ENCODE measurements around the gene UBAP2.
A peak's percentile ranks its signal among the peaks of the same experiment; 100 is the strongest.

Gene UBAP2

DNA sequence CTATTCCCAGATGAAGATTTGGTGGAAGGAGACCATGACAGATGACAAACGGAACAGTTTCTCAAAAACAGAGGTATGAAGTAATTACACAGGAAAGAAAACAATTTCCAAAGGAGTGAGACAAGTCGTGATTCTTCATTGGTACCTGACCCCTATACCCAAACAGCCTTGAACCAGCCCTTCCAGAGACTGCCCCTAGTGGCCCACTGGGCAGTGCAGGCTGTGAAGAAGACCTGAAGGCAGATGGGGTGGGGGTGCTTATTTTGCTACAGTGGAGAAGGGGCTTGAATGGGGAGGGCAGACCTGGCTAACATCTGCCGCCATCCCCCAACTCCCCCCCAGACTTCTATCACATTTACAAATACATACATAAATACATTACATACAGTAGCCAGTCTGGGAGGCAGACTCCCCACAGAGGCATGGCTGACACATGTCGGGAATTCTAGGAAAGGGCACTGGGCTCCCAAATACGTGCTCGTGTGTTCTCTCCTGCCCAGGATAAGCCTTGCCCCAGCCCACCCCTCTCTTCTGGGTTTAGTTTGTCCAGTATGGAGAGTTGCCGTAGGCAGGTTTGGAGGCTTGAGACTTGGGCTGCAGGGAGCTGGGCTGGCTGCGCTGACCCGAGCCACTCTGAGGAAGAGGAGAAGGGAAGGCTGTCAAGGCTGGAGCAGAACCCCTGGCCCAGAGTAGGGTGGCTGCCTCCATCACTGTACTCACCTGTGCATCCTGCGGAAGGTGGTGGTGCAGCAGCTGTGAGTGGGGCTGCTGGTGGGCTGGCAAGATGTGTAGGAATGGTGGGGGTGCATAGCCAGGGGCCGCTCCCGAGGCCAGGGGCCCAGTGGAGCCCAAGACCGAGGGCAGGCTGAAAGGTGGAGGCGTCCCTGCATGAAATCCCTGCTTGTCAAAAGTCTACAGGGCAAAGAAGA, 126.5 kb downstream of the UBAP2 start:
- peak; percentile 13 for DNase-seq

DNA sequence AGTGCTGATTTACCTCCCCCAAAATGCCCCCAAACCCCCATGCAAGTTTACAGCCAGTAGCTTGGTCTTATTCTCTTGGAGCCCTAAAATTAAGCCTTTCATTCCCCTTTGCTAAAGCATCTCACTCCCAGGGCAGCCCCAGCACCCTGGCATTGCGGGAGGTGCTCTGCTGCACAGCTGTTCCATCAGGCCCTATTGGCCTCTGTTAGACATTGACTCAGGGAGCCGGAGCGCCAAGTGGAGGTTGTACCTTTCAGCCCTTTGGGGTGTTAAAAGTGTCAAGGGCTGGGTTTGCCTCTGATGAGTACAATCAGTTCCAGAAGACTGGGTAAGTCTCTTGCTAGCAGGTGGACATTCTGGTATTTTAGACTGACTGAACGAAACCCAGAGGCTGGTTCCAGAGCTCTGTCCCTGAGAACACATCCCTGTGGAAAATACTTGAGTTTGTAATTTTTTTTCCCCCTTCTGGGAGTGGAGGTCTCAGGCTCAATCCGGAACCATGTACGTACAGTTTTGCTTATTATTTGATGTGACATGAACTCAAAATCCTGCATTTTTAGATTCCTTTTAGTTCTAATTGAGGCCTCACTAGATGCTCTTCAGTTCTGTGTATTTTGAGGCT, 129.3 kb downstream of the UBAP2 start:
- no peak for DNase-seq

DNA sequence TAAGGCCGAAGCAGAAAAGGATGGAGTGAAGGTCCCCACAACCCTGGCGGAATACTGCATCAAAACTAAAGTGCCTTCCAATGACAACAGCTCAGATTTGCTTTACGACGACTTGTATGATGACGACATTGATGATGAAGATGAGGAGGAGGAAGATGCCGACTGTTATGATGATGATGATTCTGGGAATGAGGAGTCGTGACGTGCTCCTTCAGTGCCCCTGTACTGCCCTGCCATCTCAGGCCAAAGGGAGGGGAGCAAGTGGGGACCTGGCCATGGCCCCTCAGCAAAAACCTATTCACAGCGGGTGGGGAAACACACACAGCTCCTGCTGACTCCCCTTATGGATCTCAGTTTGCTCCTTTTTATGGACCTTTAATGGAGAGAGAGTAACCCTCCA, 131.7 kb downstream of the UBAP2 start:
- no peak for DNase-seq

DNA sequence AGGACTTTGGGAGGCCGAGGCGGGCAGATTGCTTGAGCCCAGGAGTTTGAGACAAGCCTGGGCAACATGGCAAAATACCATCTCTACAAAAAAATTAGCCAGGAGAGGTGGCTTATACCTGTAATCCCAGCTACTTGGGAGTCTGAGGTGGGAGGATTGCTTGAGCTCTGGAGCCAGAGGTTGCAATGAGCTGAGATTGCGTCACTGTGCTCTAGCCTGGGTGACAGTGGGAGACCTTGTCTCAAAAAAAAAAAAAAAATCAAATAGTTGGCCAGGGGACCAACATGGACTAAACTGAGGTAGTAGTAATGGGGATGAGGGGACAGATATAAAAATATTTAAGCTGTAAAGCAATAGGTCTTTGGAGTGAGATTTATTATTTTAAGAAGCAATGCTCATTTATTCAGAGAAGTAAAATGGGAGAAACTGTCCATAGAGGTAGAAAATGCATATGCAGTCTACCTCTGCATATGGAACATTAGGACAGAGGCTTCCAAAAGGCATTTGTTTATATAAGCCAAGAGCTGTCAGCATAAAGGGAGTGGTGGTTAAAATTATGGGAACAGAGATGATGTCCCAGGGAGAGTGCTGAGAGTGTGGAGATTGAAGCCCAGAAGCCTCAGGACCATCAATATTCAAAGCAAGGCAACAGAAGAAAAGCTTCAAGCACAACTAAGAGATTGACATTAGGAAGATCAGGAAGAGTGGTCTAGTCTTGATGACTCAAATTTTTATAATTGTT, 133.6 kb downstream of the UBAP2 start:
- no peak for DNase-seq

DNA sequence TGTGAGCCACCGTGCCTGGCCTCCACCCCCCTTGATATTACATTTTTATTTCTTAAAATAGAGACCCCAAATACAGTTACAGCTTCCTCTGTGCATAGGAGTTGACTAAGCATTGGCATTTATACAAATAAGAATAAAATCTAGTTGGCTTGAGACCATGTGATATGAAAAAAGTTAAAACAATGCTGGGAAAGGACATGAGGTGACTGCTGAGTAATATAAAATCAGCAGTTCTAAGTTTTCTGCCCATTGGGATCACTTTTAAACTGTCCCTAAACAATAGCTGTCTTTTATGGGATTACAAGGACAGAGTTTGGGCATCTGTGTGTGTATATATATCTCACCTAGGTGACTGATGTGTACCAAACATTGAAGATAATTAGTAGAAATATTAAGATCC, 135.1 kb downstream of the UBAP2 start:
- DNase-seq: no peak

DNA sequence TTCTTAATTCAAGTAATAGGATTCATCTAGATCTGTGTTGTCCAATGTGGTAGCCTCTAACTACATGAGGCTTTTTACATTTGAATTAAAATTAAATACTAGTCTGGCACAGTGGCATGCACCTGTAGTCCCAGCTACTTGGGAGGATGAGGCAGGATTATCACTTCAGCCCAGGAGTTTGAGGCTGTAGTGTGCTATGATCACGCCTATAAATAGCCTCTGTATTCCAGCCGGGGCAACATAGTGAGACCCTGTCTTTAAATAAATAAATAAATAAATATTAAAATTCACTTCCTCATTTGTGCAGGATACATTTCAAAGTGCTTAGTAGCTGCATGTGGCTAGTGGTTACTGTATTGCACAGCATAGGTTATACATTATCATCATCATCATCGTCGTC, 139.9 kb downstream of the UBAP2 start:
- no peak for DNase-seq

DNA sequence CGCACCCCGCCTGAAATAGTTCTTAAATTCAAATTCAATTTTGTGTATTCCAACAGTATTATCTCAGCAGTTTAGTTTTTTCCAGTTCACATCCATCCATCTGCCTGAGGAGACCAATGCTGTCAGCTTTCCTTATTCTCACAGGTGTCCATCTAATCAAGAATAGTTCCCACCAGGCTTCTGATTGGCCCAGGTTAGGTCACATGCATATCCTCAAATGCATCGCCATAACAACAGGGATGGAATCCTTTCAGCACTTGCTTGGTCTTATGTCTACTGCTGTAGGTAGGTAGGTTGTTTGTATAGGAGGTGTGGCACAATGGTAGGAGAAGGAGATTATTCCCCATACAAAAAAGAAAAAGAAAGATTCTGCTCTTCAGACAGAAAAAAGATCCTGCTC, 140.6 kb downstream of the UBAP2 start:
- no peak for DNase-seq

DNA sequence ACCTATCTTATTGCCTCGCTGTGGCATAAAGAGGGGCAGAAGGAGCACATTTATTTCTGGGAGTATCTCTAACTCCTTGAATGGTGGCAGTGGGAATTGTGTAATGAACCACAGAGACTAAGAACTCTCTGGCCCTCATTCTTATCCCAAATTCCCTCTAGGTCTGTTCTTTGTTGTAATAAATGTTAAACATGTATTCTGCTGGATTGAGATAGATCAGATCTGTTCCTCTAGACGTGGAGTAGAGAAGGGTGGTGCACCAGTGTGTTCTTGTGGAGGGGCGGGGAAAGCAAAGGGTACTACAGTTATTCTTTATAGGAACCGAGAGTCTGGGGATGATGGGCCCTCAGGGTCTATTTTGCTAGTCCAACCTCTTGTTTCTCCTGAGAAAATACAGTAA, 141.3 kb downstream of the UBAP2 start:
- no peak for DNase-seq

DNA sequence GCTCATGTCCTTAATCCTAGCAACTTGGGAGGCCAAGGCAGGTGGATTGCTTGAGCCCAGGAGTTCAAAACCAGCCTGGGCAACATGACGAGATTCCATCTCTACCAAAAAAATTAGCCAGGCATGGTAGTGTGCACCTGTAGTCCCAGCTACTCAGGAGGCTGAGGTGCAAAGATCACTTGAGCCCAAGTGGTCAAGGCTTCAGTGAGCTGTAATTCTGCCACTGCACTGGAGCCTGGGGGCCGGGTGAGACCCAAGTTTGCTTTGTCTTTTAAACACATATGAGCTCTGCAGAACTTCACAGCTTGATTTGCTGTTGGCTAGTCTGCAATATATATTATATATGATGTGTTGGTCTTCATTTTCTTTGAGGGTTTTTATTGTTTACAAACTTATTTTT, 141.9 kb downstream of the UBAP2 start:
- DNase-seq: no peak

DNA sequence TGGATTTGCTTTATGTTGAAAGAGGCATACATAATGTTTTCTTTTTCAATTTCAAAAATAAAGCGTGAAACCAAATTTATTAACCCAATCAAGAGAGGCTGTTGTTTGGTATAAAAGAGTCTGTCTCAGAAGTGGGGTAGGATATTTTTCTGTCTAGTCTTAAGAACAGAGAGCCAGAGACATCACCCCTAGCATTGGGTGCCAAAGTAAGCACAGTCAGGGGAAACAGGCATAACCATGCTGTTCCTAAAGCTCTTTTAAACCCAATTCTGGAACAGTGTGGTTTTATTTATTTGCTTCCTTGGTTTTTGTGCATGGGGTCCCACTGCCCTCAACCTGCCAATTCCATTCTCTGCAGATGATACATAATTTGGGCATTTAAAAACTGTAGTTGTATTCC, 143.6 kb downstream of the UBAP2 start:
- no peak for DNase-seq

DNA sequence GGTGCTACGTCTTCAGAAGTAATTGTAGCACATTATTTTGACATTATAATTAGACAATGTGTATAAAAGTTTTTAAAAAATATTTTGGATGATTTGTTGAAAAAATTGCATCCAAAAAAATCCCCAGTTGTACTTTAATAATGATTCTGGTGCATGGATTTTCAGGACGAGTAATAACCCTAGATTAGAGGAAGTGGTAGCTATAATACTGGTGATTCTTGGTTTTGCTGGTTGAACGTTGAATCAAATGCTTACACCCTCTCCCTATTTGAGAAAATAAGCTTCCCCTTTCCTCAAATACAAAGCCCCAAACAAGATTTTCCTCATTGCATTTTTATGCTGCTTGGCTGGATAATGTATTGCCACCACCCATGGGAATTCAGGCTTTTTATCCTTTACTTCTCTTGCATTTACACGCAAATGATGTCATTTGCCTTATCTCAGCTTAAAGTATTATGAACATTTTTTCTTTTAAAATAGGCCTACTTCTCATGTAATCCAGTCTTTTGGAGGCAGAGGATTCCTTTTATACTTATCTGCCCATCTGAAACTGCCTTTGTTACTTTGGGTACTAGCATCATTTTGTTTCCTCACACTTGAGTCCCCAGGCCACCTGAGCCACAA, 145.4 kb downstream of the UBAP2 start:
- no peak for DNase-seq

DNA sequence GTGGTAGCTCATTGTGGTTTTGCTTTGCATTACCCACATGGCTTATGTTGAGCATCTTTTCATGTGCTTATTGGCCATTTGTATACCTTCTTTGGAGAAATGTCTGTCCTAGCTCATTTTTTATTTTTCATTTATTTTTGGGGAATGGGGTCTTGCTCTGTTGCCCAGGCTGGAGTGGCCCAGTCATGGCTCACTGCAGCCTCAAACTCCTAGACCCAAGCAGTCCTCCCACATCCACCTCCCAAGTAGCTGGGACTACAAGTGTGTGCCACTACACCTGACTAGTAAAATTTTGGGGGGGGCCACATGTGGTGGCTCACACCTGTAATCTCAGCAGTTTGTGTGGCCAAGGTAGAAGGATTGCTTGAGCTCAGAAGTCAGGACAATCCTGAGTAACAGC, 154.4 kb downstream of the UBAP2 start:
- no peak for DNase-seq

DNA sequence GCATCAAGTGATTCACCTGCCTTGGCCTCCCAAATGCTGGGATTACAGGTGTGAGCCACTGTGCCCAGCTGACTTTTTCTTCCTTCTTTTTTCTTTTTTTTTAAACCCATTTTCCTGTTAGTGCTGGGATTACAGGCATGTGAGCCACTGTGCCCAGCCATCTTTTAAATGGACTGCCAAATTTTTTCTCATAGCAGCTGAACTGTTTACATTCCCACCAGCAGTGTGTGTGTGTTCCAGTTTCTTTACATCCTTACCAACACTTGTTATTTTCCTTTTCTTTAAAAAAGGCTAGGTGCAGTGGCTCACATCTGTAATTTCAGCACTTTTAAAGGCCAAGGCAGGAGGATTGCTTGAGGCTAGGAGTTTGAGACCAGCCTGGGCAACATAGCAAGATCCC, 154.8 kb downstream of the UBAP2 start:
- DNase-seq: no peak

DNA sequence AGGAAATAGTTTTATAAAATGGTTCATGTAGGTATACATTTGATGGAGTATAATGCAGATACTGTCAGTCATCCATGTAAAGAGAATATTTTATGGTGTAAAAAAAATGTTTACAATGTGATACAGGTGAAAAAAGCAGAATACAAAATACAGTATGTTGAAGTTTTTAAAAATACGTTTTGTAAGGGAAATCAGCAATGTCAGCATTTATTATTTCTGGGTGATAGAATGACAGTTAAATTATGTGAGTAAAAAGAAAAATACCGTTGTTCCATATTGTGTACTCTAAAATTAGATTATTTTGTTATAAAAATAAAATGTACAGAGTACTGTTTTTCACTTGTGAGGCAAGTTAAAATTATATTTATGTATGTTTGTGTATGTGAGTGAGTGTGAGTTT, 162.7 kb downstream of the UBAP2 start:
- no peak for DNase-seq

DNA sequence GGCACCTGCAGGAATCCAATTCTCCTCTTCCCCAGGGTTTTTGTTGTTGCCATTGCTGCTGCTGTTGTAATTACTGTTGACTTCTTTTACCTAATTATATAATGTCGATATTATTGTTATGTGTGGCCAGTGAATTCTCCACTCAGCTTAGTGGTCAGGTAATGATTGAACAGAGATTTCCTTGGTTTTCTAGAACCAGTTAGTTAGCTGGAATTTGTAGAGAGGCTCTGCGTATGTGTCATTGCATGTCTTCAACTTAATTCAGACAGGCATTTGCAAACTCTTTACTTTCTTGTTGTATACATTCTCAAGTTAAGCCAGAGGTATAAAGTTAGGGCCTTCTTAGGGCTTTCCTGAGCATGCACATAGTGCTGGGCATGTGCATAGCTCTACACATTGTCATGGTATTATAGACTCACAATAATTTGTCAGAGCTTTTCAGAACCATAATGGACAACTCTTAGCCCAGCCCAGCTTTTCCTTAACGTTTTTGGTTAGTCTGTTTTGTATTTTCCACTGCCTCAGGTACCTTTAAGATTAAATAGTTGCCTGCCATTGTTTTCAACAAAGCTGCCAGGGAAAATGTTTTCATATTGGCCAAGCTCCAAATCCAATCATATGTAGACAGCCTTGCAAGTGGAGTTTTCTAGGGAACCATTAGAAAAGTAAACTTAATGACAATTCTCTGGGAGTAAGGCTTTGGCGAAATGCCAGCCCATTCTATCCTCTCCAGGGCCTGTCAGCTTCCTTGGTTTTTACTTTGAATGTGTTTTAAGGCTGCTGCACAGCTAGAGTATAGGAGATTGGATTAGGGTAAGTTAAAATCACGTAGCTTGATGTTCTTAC, 163.6 kb downstream of the UBAP2 start:
- DNase-seq: peak; percentile 51

DNA sequence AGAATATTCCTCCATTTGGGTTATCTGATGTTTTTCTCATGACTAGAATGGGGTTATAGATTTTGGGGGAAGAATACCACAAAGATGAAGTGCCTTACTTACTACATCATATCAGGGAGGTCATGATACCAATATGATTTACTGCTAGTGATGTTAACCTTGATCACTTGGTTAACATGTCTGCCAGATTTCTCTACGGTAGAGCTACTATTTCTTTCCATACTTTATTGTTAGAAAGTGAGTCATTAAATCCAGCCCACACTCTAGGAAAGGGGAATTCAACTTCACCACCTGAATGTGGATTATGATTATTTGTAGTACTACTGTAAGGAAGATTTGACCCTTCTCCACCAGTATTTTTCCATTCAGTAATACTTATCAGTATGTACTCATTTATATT, 167.1 kb downstream of the UBAP2 start:
- peak; percentile 55 for DNase-seq

DNA sequence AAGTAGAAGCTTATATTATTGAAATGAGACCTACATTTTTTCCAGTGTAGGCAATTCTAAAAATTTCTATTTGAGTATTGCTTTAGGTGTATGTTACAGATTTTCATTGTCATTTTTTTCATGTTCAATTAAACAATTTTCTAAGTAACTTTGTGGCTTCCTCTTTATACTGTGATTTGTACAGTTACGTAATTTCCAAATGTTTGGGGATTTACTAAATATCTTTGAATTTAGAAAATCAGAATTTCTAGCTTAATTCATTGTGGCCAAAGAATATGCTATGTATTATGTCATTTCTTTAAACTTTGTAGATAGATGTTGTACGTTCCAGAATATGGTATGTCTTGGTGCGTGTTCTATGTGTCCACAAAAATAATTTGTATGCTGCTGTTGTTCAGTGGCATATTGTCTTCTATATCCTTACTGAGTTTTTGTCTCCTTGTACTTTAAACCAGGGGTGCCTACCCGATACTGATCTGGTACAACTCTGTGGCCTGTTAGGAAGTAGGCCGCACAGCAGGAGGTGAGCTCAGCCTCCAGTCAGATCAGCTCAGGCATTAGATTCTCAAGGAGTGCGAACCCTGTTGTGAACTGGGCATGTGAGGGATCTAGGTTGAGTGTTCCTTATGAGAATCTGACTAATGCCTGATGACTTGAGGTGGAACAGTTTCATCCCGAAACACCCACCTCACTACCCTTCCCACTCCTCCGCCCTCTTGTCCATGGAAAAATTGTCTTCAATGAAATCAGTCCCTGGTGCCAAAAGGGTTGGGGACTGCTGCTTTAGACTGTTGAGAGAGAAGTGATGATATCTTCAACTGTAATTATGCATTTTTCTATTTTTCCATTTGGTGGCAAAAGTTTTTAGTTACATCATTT, 168.2 kb downstream of the UBAP2 start:
- DNase-seq: no peak

DNA sequence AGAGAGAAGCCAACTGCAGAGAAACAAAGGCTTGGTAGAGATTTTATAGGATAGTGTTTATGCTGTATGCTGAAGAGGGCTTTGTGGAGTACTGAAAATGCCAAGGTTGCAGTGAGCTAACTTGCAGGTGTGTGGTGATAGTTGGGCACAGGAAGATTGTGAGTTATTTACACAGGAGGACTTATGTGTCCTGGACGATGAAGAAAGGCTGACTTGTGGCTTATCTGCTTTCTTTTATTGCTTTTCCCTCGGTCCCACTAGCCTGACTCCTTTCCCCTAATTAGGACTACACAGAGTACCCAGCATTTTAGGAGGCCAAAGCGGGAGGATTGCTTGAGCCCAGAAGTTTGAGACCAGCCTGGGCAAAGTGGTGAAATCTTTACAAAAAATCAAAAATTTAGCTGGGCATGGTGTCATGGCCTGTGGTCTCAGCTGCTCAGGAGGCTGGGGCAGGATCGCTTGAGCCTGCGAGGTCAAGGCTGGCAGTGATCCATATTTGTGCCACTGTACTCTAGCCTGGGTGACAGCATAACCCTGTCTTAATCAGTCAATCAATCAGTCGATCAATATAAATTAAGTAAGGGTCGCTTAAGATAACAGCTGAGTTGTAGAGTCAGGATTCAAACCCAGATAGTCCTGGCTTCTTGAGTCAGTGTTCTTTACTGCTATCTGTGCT, 169.9 kb downstream of the UBAP2 start:
- DNase-seq: no peak

DNA sequence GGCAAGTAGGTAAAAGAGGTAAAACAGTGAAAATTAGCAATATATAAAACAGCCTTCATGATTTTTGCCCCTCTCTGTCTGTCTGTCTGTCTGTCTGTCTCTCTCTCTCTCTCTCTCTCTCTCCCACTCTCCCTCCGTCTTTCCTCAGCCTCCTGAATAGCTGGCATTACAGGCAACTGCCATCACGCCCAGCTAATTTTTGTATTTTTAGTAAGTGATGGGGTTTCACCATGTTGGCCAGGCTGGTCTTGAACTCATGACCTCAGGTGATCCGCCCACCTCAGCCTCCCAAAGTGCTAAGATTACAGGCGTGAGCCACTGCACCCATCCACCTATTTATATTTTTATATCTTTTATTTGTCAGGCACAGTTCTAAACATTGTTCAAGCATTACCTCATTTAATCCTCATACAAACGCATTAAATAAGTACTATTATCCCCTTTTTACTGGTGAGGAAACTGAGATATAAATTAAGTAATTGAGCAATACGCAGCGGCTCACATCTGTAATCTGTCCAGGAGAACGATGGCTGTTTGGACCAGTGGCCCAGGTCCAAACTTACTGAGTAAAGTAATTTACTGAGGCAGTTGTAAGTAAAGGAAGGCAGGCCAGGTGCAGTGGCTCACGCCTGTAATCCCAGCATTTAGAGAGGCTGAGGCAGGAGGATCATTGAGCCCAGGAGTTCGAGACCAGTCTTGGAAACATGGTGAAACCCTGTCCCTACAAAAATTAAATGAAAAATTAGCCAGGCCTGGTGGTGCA, 170.8 kb downstream of the UBAP2 start:
- no peak for DNase-seq

Data from fibroblast of upper back skin (primary cell).